HEK293 (cell line): ENCODE results near the gene TRIM33.

Source experiments
- CTCF ChIA-PET: fragments of 350-600 bp; formaldehyde crosslinking; extraction: SDS; loops from one replicate; lab custom pipeline; 2021; ENCODE audit warnings: antibody characterized with exemption; lab: Yijun Ruan, JAX
- POLR2A ChIA-PET: fragments of 300-600 bp; formaldehyde crosslinking; extraction: SDS; loops from one replicate; lab custom pipeline; 2020; ENCODE audit warnings: antibody characterized with exemption, inconsistent platforms; lab: Yijun Ruan, JAX
- H3K27ac ChIP-seq: fragments of 200-500 bp; sonication (Bioruptor generic); 2 replicates; pipeline ENCODE4 v1.5.1; 2014; ENCODE audit warnings: low read depth, low read length, control low read depth, inconsistent platforms; ENCODE audit errors: extremely low read depth
- H3K36me3 ChIP-seq, 2 experiments: fragments of 200-500 bp in 1 of 2; sonication (Bioruptor generic) in 1 of 2; 1 replicate in 1 of 2; 2 replicates in 1 of 2; pipeline ENCODE4 v1.5.1; 2014 to 2017; ENCODE audit warnings: inconsistent platforms in 2 of 2, low read length in 2 of 2; ENCODE audit not compliant: control insufficient read depth in 2 of 2, insufficient read depth in 1 of 2
- H3K4me1 ChIP-seq: fragments of 200-500 bp; sonication (Bioruptor generic); 2 replicates; pipeline ENCODE4 v1.5.1; 2014; ENCODE audit warnings: mild to moderate bottlenecking, low read length, inconsistent platforms; ENCODE audit not compliant: control insufficient read depth, insufficient read depth
- H3K4me3 ChIP-seq: 2 replicates; pipeline ENCODE4 v1.5.1; 2011; ENCODE audit warnings: low read depth, mild to moderate bottlenecking, control low read depth, low read length, moderate library complexity
- H3K9me3 ChIP-seq: fragments of 200-500 bp; sonication (Bioruptor generic); 2 replicates; pipeline ENCODE4 v1.5.1; 2014; ENCODE audit warnings: low read depth, low read length, inconsistent platforms; ENCODE audit not compliant: control insufficient read depth, insufficient read depth
- FEZF1 ChIP-seq: fragments of 450-650 bp; formaldehyde crosslinking; IDR thresholded peaks from 2 replicates; pipeline ENCODE4 v1.5.1; 2016; ENCODE audit warnings: missing biosample characterization, missing genetic modification characterization
- GLIS1 ChIP-seq: fragments of 450-650 bp; formaldehyde crosslinking; IDR thresholded peaks from 2 replicates; pipeline ENCODE4 v1.5.1; 2016; ENCODE audit warnings: missing biosample characterization, missing genetic modification characterization
- HOXC10 ChIP-seq: sonication (generic); formaldehyde crosslinking; IDR thresholded peaks from 2 replicates; pipeline ENCODE4 v1.8.1; 2023; ENCODE audit warnings: mild to moderate bottlenecking, missing genetic modification reagents
- IKZF3 ChIP-seq: fragments of 450-650 bp; IDR thresholded peaks from 2 replicates; pipeline ENCODE4 v1.5.0; 2018; ENCODE audit warnings: missing biosample characterization, mild to moderate bottlenecking, missing genetic modification characterization, moderate library complexity
- KLF10 ChIP-seq: fragments of 450-650 bp; IDR thresholded peaks from 2 replicates; pipeline ENCODE4 v1.5.1; 2018; ENCODE audit warnings: missing biosample characterization, mild to moderate bottlenecking, missing genetic modification characterization
- KLF7 ChIP-seq: fragments of 450-650 bp; formaldehyde crosslinking; IDR thresholded peaks from 2 replicates; pipeline ENCODE4 v1.5.1; 2016; ENCODE audit warnings: missing biosample characterization, missing genetic modification characterization, borderline replicate concordance
- MYNN ChIP-seq: fragments of 450-650 bp; formaldehyde crosslinking; IDR thresholded peaks from 2 replicates; pipeline ENCODE4 v1.5.1; 2016; ENCODE audit warnings: missing biosample characterization, missing genetic modification characterization, borderline replicate concordance
- OSR2 ChIP-seq: fragments of 450-650 bp; formaldehyde crosslinking; IDR thresholded peaks from 2 replicates; pipeline ENCODE4 v1.5.1; 2016; ENCODE audit warnings: missing biosample characterization, missing genetic modification characterization
- PRDM1 ChIP-seq: fragments of 450-650 bp; formaldehyde crosslinking; IDR thresholded peaks from 2 replicates; pipeline ENCODE4; 2016; ENCODE audit warnings: missing biosample characterization, missing genetic modification characterization
- PRDM4 ChIP-seq: fragments of 450-650 bp; formaldehyde crosslinking; IDR thresholded peaks from 2 replicates; pipeline ENCODE4 v1.5.1; 2017; ENCODE audit warnings: missing biosample characterization, missing genetic modification characterization
- PRDM6 ChIP-seq: fragments of 450-650 bp; formaldehyde crosslinking; IDR thresholded peaks from 2 replicates; pipeline ENCODE4 v1.5.1; 2017; ENCODE audit warnings: missing biosample characterization, missing genetic modification characterization
- SCRT2 ChIP-seq: fragments of 450-650 bp; formaldehyde crosslinking; IDR thresholded peaks from 2 replicates; pipeline ENCODE4 v1.5.1; 2016; ENCODE audit warnings: missing biosample characterization, missing genetic modification characterization
- SETDB1 ChIP-seq: IDR thresholded peaks from one replicate; pipeline ENCODE4 v1.6.1; 2017; ENCODE audit warnings: mild to moderate bottlenecking, low read length, moderate library complexity, mixed read lengths; ENCODE audit not compliant: insufficient read length
- SP7 ChIP-seq: fragments of 450-650 bp; formaldehyde crosslinking; IDR thresholded peaks from 2 replicates; pipeline ENCODE4 v1.5.1; 2016; ENCODE audit warnings: missing biosample characterization, missing genetic modification characterization
- WT1 ChIP-seq: fragments of 450-650 bp; formaldehyde crosslinking; IDR thresholded peaks from 2 replicates; pipeline ENCODE4 v1.5.1; 2016; ENCODE audit warnings: missing biosample characterization, missing genetic modification characterization
- ZBTB17 ChIP-seq: fragments of 450-650 bp; formaldehyde crosslinking; IDR thresholded peaks from 2 replicates; pipeline ENCODE4 v1.5.1; 2016; ENCODE audit warnings: missing biosample characterization, missing genetic modification characterization
- ZBTB20 ChIP-seq: fragments of 450-650 bp; formaldehyde crosslinking; IDR thresholded peaks from 2 replicates; pipeline ENCODE4 v1.5.1; 2016; ENCODE audit warnings: missing biosample characterization, missing genetic modification characterization
- ZEB2 ChIP-seq: fragments of 450-650 bp; formaldehyde crosslinking; IDR thresholded peaks from 2 replicates; pipeline ENCODE4 v1.5.1; 2016; ENCODE audit warnings: missing biosample characterization, missing genetic modification characterization
- ZNF10 ChIP-seq: fragments of 450-650 bp; formaldehyde crosslinking; IDR thresholded peaks from 2 replicates; pipeline ENCODE4 v1.5.1; 2017; ENCODE audit warnings: missing biosample characterization, missing genetic modification characterization
- ZNF133 ChIP-seq: fragments of 450-650 bp; formaldehyde crosslinking; IDR thresholded peaks from 2 replicates; pipeline ENCODE4 v1.5.1; 2016; ENCODE audit warnings: missing biosample characterization, missing genetic modification characterization
- ZNF138 ChIP-seq: fragments of 450-650 bp; formaldehyde crosslinking; IDR thresholded peaks from 2 replicates; pipeline ENCODE4 v1.5.1; 2016; ENCODE audit warnings: missing biosample characterization, missing genetic modification characterization, borderline replicate concordance
- ZNF292 ChIP-seq: fragments of 450-650 bp; formaldehyde crosslinking; IDR thresholded peaks from 2 replicates; pipeline ENCODE4 v1.5.1; 2016; ENCODE audit warnings: low read depth, missing biosample characterization, missing genetic modification characterization, borderline replicate concordance
- ZNF341 ChIP-seq: fragments of 450-650 bp; formaldehyde crosslinking; IDR thresholded peaks from 2 replicates; pipeline ENCODE4; 2016; ENCODE audit warnings: low read depth, missing biosample characterization, missing genetic modification characterization
- ZNF510 ChIP-seq: fragments of 450-650 bp; formaldehyde crosslinking; IDR thresholded peaks from 2 replicates; pipeline ENCODE4 v1.5.1; 2018; ENCODE audit warnings: mild to moderate bottlenecking, missing genetic modification characterization, missing biosample characterization; ENCODE audit not compliant: insufficient replicate concordance
- ZNF600 ChIP-seq: fragments of 450-650 bp; formaldehyde crosslinking; IDR thresholded peaks from 2 replicates; pipeline ENCODE4 v1.5.1; 2016; ENCODE audit warnings: missing biosample characterization, missing genetic modification characterization
- ZNF658 ChIP-seq: fragments of 450-650 bp; formaldehyde crosslinking; IDR thresholded peaks from 2 replicates; pipeline ENCODE4; 2016; ENCODE audit warnings: missing biosample characterization, missing genetic modification characterization
- ZNF707 ChIP-seq: fragments of 450-650 bp; formaldehyde crosslinking; IDR thresholded peaks from 2 replicates; pipeline ENCODE4 v1.5.1; 2016; ENCODE audit warnings: missing biosample characterization, missing genetic modification characterization
- ZNF843 ChIP-seq: fragments of 450-650 bp; formaldehyde crosslinking; IDR thresholded peaks from 2 replicates; pipeline ENCODE4 v1.5.1; 2016; ENCODE audit warnings: missing biosample characterization, missing genetic modification characterization
- TF ChIP-seq, protein P1 (sequence below): fragments of 450-650 bp; formaldehyde crosslinking; IDR thresholded peaks from 2 replicates; pipeline ENCODE4 v1.5.1; 2016; ENCODE audit warnings: missing biosample characterization, missing genetic modification characterization
- TF ChIP-seq, protein P2 (sequence below): fragments of 450-650 bp; formaldehyde crosslinking; IDR thresholded peaks from 2 replicates; pipeline ENCODE4 v1.5.1; 2016; ENCODE audit warnings: missing biosample characterization, missing genetic modification characterization, low read depth

Gene TRIM33

DNA sequence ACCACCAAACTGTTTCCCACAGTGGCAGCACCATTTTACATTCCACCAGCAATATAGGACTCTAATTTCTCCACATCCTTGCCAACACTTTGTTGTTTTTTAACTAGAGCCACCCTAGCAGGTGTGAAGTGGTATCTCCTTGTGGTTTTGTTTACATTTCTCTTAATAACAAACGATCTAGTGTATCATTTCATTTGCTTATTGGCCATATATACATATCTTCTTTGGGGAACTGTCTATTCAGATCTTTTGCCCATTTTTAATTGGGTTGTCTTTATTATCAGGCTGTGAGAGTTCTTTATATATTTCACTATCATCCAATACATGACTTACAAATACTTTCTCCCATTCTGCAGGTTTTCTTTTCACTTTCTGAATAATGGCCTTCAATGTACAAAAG is 18.0 kb downstream of the TRIM33 start:
- Histone ChIP-seq H3K4me1 (no peaks in the 10 kb centered on the region), H3K36me3 (no peaks in the 10 kb centered on the region), H3K4me3 (no peak overlapping the region), H3K27ac (no peak overlapping the region), H3K9me3 (no peaks in the 10 kb centered on the region)
- POLR2A ChIA-PET: no interaction called here
- TF ChIP-seq ZBTB20 (tag by site-specific recombination): no peak
- TF ChIP-seq ZNF341 (tag by site-specific recombination): no peak
- no peak for TF ChIP-seq MYNN
- no peak for TF ChIP-seq ZNF10 (tag by site-specific recombination)
- TF ChIP-seq PRDM4 (tag by site-specific recombination): no peak
- TF ChIP-seq ZNF133 (tag by site-specific recombination): no peak
- 0 out of 2 replicates have a peak, but pooled peaks have one; percentile 37 for TF ChIP-seq PRDM1
- no peak for TF ChIP-seq ZNF600 (tag by site-specific recombination)
- TF ChIP-seq ZNF658 (tag by site-specific recombination): no peak
- TF ChIP-seq HOXC10 (CRISPR knock-in tag): no peak
- no peak for TF ChIP-seq SCRT2
- peak; percentile 51 for TF ChIP-seq SETDB1
- TF ChIP-seq ZNF138 (tag by site-specific recombination): no peak
- no peak for TF ChIP-seq GLIS1 (tag by site-specific recombination)
- CTCF ChIA-PET: no interaction called here

DNA sequence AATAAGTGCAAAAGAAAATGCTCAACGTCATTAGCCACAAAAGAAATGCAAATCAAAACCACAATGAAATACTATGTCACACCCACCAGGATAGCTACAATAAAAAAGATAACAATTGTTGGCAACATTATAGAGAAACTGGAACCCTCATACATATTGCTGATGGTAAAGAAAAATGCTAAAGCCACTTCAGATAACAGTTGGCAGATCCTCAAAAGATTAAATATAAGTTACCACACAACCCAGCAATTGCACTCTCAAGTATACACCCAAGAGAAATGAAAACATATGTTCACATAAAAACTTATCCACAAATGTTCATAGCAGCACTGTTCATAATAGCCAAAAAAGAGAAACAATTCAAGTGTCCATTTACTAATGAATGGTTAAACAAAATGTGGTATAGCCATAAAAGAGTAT is 20.7 kb downstream of the TRIM33 start:
- Histone ChIP-seq H3K27ac (no peak overlapping the region), H3K4me1 (no peaks in the 10 kb centered on the region), H3K36me3 (no peaks in the 10 kb centered on the region; a peak in 1 of 3 replicates), H3K4me3 (no peak overlapping the region), H3K9me3 (no peaks in the 10 kb centered on the region)
- ChIA-PET POLR2A (no interaction called here), CTCF (no interaction called here)
- TF ChIP-seq WT1 (peak; percentile 9; the same call in 1 of the 2 replicates), ZNF292 (no peak), KLF7 (tag by site-specific recombination) (peak; percentile 16; the same call in 1 of the 2 replicates), ZNF510 (tag by site-specific recombination) (peak; percentile 45), ZNF843 (tag by site-specific recombination) (peak; percentile 61), ZEB2 (tag by site-specific recombination) (peak; percentile 66; the same call in 1 of the 2 replicates), KLF10 (0 out of 2 replicates have a peak, but pooled peaks have one; percentile 20), SP7 (tag by site-specific recombination) (peak; percentile 92), FEZF1 (tag by site-specific recombination) (peak; percentile 65), ZBTB17 (no peak), IKZF3 (tag by site-specific recombination) (0 out of 2 replicates have a peak, but pooled peaks have one; percentile 33), PRDM6 (peak; percentile 80), ZNF707 (tag by site-specific recombination) (no peak), OSR2 (tag by site-specific recombination) (peak; percentile 80; the same call in 1 of the 2 replicates)
- TF ChIP-seq, protein P1, sequence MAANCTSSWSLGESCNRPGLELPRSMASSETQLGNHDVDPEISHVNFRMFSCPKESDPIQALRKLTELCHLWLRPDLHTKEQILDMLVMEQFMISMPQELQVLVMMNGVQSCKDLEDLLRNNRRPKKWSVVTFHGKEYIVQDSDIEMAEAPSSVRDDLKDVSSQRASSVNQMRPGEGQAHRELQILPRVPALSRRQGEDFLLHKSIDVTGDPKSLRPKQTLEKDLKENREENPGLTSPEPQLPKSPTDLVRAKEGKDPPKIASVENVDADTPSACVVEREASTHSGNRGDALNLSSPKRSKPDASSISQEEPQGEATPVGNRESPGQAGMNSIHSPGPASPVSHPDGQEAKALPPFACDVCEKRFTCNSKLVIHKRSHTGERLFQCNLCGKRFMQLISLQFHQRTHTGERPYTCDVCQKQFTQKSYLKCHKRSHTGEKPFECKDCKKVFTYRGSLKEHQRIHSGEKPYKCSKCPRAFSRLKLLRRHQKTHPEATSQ: no peak
- TF ChIP-seq, protein P2, sequence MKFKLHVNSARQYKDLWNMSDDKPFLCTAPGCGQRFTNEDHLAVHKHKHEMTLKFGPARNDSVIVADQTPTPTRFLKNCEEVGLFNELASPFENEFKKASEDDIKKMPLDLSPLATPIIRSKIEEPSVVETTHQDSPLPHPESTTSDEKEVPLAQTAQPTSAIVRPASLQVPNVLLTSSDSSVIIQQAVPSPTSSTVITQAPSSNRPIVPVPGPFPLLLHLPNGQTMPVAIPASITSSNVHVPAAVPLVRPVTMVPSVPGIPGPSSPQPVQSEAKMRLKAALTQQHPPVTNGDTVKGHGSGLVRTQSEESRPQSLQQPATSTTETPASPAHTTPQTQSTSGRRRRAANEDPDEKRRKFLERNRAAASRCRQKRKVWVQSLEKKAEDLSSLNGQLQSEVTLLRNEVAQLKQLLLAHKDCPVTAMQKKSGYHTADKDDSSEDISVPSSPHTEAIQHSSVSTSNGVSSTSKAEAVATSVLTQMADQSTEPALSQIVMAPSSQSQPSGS: no peak
